Panc1 (cell line): ENCODE results near the gene ADGRV1. TPM values are rescaled to one million over a fixed set of nuclear protein-coding genes. Genes with fewer than 3 reads are reported as not detected.

Experiments
- ATAC-seq: fragments of 200-7000 bp; cut with Tn5 transposase; 2 replicates; pipeline ENCODE4 v1.9.1; 2020; ENCODE audit warnings: mild to moderate bottlenecking, moderate library complexity
- BruUV-seq: library from RNA; stranded (reverse); fragments of 400-500 nt; replicated peaks from 2 replicates; lab custom pipeline; 2021; lab: Mats Ljungman, UMichigan
- CTCF ChIA-PET: fragments of 300-600 bp; sonication (Branson Sonifier 250); formaldehyde crosslinking; loops from one replicate; lab custom pipeline; 2022; ENCODE audit warnings: antibody characterized with exemption; lab: Charles Lee
- POLR2A ChIA-PET: fragments of 300-600 bp; sonication (Branson Sonifier 250); formaldehyde crosslinking; loops from one replicate; lab custom pipeline; 2022; ENCODE audit warnings: antibody characterized with exemption; lab: Charles Lee
- DNase-seq: peaks from one replicate; pipeline ENCODE4 v3.0.0-alpha.2; 2010; ENCODE audit warnings: low read depth, low spot score
- H3K27ac ChIP-seq: 2 replicates; pipeline ENCODE4 v1.5.1; 2011; ENCODE audit warnings: mild to moderate bottlenecking, low read length, inconsistent platforms
- H3K27me3 ChIP-seq: fragments of 200-500 bp; sonication (Bioruptor generic); 2 replicates; pipeline ENCODE4 v1.6.0; 2014; ENCODE audit warnings: low read length, inconsistent platforms; ENCODE audit not compliant: control insufficient read depth, insufficient read depth
- H3K36me3 ChIP-seq: fragments of 200-500 bp; sonication (Bioruptor generic); 2 replicates; pipeline ENCODE4 v1.5.1; 2014; ENCODE audit warnings: inconsistent platforms, mild to moderate bottlenecking, low read length, moderate library complexity; ENCODE audit not compliant: control insufficient read depth, insufficient read depth
- H3K4me1 ChIP-seq: 2 replicates; pipeline ENCODE4 v1.5.1; 2011; ENCODE audit warnings: inconsistent platforms, mild to moderate bottlenecking, low read length, moderate library complexity; ENCODE audit not compliant: control insufficient read depth, insufficient read depth
- H3K4me3 ChIP-seq, 2 experiments: 2 replicates each; pipeline ENCODE4 v1.5.1; 2011 to 2012; ENCODE audit warnings: low read depth in 2 of 2, low read length in 2 of 2, mild to moderate bottlenecking in 2 of 2, inconsistent platforms in 1 of 2, moderate library complexity in 1 of 2
- H3K9me3 ChIP-seq: fragments of 200-500 bp; sonication (Bioruptor generic); 2 replicates; pipeline ENCODE4 v1.5.1; 2014; ENCODE audit warnings: low read depth, mild to moderate bottlenecking, inconsistent platforms, low read length, moderate library complexity; ENCODE audit not compliant: control insufficient read depth, insufficient read depth
- POLR2AphosphoS5 ChIP-seq: IDR thresholded peaks from 2 replicates; pipeline ENCODE4 v1.6.1; 2012; ENCODE audit warnings: mild to moderate bottlenecking, low read depth, low read length, moderate library complexity
- SIN3A ChIP-seq: IDR thresholded peaks from 2 replicates; pipeline ENCODE4 v1.6.1; 2012; ENCODE audit warnings: low read depth, mild to moderate bottlenecking, low read length, moderate library complexity, borderline replicate concordance; ENCODE audit not compliant: insufficient read depth
- TCF7L2 ChIP-seq: IDR thresholded peaks from 2 replicates; pipeline ENCODE4 v1.6.1; 2011; ENCODE audit warnings: mild to moderate bottlenecking, low read depth, low read length, inconsistent platforms
- in situ Hi-C: cut with HindIII; loops from 2 replicates; pipeline ENCODE4 v1.10.0; 2016; ENCODE audit warnings: low sequenced_read_pairs, low pct_unique_long_range_greater_than_20kb
- intact Hi-C: fragments of 100-400 bp; cut with micrococcal nuclease; formaldehyde crosslinking; loops from one replicate; pipeline ENCODE4 v1.10.0; 2022; ENCODE audit not compliant: unreplicated experiment
- total RNA-seq: library from RNA; stranded (reverse); gene quantifications from one replicate; pipeline ENCODE4 v1.2.1, GENCODE V29; 2021; ENCODE audit not compliant: unreplicated experiment
- TF ChIP-seq, protein P1 (sequence below): fragments of 450-650 bp; IDR thresholded peaks from 2 replicates; pipeline ENCODE4 v1.5.1; 2017; ENCODE audit warnings: mild to moderate bottlenecking
- TF ChIP-seq, protein P2 (sequence below), 2 experiments: IDR thresholded peaks; 2 replicates each; pipeline ENCODE4 v1.6.1; 2011 to 2012; ENCODE audit warnings: low read depth in 2 of 2, control low read depth in 1 of 2, low read length in 1 of 2, mild to moderate bottlenecking in 1 of 2, moderate library complexity in 1 of 2; ENCODE audit not compliant: insufficient read depth in 1 of 2

The ADGRV1 gene
- total RNA-seq, 1 experiment from 2014 or later, result 0.49 TPM

DNA sequence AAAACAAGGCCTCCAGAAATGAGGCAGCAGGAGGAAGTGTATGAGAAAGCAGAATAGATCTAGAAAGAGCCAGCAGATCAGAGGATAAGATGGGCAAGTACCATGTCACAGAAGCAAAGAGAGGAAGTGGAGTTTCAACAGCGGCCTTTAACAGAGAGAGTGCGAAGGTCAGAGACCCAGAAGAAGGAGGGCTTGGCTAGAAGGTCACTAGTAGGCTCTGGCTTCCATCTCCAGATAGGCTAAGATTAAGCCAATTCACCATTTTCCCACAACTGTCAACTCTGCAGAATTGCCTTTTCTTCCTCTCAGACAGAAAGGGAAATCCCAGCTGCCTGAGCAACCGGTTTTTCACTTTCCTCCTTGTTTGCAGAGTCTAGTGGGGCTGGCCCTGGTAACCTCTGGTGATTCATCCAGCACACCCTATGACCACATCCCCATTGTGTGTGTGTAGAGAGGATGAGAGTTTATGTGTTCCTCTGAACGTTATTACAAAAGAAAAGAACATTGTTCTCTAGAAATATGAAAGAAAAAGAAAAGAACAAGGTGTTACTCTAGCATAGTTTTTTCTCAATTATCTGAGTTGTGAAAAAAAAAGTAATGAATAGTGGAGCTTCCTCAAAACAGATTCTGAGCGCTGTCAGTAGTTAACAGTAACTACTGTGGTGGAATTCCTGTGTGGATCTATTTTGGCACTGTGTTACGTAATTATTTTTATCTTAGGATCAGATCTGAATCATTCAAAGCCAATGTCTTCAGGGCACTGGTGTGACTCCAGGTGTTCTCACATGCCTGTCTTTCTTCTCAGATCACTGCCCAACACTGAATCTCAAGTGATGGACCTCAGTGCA lies 604.2 kb downstream of the ADGRV1 start:
- Histone ChIP-seq H3K4me3 (no peak overlapping the region), H3K27ac (peak overlapping the region; percentile 29; the same call in 1 of the 2 replicates), H3K4me1 (peaks cover 9% of the 10 kb centered on the region), H3K27me3 (no peaks in the 10 kb centered on the region), H3K9me3 (no peaks in the 10 kb centered on the region), H3K36me3 (no peaks in the 10 kb centered on the region)
- no TSS peak for BruUV-seq
- intact Hi-C loops, result no loop called here
- POLR2A ChIA-PET, result no interaction called here
- in situ Hi-C loops, result no loop called here
- ATAC-seq (peak; percentile 97), DNase-seq (peak; percentile 76)
- CTCF ChIA-PET, result no interaction called here
- TF ChIP-seq, protein P1, sequence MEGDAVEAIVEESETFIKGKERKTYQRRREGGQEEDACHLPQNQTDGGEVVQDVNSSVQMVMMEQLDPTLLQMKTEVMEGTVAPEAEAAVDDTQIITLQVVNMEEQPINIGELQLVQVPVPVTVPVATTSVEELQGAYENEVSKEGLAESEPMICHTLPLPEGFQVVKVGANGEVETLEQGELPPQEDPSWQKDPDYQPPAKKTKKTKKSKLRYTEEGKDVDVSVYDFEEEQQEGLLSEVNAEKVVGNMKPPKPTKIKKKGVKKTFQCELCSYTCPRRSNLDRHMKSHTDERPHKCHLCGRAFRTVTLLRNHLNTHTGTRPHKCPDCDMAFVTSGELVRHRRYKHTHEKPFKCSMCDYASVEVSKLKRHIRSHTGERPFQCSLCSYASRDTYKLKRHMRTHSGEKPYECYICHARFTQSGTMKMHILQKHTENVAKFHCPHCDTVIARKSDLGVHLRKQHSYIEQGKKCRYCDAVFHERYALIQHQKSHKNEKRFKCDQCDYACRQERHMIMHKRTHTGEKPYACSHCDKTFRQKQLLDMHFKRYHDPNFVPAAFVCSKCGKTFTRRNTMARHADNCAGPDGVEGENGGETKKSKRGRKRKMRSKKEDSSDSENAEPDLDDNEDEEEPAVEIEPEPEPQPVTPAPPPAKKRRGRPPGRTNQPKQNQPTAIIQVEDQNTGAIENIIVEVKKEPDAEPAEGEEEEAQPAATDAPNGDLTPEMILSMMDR, result no peak
- TF ChIP-seq TCF7L2 (no peak), SIN3A (no peak), POLR2AphosphoS5 (no peak)
- TF ChIP-seq, protein P2, sequence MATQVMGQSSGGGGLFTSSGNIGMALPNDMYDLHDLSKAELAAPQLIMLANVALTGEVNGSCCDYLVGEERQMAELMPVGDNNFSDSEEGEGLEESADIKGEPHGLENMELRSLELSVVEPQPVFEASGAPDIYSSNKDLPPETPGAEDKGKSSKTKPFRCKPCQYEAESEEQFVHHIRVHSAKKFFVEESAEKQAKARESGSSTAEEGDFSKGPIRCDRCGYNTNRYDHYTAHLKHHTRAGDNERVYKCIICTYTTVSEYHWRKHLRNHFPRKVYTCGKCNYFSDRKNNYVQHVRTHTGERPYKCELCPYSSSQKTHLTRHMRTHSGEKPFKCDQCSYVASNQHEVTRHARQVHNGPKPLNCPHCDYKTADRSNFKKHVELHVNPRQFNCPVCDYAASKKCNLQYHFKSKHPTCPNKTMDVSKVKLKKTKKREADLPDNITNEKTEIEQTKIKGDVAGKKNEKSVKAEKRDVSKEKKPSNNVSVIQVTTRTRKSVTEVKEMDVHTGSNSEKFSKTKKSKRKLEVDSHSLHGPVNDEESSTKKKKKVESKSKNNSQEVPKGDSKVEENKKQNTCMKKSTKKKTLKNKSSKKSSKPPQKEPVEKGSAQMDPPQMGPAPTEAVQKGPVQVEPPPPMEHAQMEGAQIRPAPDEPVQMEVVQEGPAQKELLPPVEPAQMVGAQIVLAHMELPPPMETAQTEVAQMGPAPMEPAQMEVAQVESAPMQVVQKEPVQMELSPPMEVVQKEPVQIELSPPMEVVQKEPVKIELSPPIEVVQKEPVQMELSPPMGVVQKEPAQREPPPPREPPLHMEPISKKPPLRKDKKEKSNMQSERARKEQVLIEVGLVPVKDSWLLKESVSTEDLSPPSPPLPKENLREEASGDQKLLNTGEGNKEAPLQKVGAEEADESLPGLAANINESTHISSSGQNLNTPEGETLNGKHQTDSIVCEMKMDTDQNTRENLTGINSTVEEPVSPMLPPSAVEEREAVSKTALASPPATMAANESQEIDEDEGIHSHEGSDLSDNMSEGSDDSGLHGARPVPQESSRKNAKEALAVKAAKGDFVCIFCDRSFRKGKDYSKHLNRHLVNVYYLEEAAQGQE (IDR thresholded peaks at IDR 0.05; ENCODE audit: insufficient read depth in 1 of 2, low read depth in 2 of 2, low read length in 1 of 2), result no peak

DNA sequence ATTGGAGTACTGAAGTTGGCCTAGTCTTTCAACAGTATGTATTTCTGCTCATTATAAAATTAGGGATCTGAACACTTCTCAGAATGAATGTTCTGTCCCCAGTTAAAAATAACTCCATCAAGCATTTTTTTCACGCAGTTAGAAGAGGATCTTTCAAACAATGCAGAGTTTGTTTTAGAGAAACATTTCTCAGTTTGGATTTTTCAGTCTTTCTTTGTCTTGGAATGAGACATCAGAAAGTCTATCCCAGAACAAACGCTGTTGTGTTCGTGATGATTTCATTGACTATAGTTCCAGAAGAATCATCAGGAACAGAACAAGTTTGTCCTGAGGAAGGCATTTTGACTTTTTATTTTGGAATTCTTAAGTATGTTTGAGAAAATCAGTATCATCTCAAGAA lies 605.8 kb downstream of the ADGRV1 start:
- BruUV-seq, result no TSS peak
- Histone ChIP-seq H3K4me1 (peaks cover 9% of the 10 kb centered on the region), H3K27ac (no peak overlapping the region), H3K27me3 (no peaks in the 10 kb centered on the region), H3K36me3 (no peaks in the 10 kb centered on the region), H3K9me3 (no peaks in the 10 kb centered on the region), H3K4me3 (no peak overlapping the region)
- intact Hi-C loops, result no loop called here
- CTCF ChIA-PET, result no interaction called here
- no peak for ATAC-seq
- in situ Hi-C loops, result no loop called here
- DNase-seq, result no peak
- POLR2A ChIA-PET, result no interaction called here
- no peak for TF ChIP-seq SIN3A
- TF ChIP-seq, protein P2 (IDR thresholded peaks at IDR 0.05; ENCODE audit: insufficient read depth in 1 of 2, low read depth in 2 of 2, low read length in 1 of 2), result no peak
- TF ChIP-seq TCF7L2, result no peak
- TF ChIP-seq, protein P1, result no peak
- no peak for TF ChIP-seq POLR2AphosphoS5
